ENCODE results near the gene ZNF491.

The ZNF491 gene

GRCh38 chr19:11783767-11784166, 14.6 kb upstream of the ZNF491 start:
- H3K27me3 ChIP-seq (ENCODE audit: low read depth, low read length), result no peaks in the 10 kb centered on the region
- no peaks in the 10 kb centered on the region for H4K20me1 ChIP-seq (ENCODE audit: insufficient read depth, low read length)
- H3K4me1 ChIP-seq (ENCODE audit: low read length), result peaks cover 12% of the 10 kb centered on the region
- no peak overlapping the region for H3K4me3 ChIP-seq (ENCODE audit: low read length)
- H3K4me2 ChIP-seq (ENCODE audit: low read length), result no peak overlapping the region
- H3K79me2 ChIP-seq (ENCODE audit: low read length), result no peaks in the 10 kb centered on the region
- H3K36me3 ChIP-seq (replicated peaks; ENCODE audit: low read depth, low read length), result peaks cover 80% of the 10 kb centered on the region
- H2AFZ ChIP-seq (ENCODE audit: low read depth, low read length), result no peak overlapping the region
- TF ChIP-seq EZH2phosphoT487 (IDR thresholded peaks at IDR 0.05; ENCODE audit: low read depth), result no peak
- TF ChIP-seq, protein P1, sequence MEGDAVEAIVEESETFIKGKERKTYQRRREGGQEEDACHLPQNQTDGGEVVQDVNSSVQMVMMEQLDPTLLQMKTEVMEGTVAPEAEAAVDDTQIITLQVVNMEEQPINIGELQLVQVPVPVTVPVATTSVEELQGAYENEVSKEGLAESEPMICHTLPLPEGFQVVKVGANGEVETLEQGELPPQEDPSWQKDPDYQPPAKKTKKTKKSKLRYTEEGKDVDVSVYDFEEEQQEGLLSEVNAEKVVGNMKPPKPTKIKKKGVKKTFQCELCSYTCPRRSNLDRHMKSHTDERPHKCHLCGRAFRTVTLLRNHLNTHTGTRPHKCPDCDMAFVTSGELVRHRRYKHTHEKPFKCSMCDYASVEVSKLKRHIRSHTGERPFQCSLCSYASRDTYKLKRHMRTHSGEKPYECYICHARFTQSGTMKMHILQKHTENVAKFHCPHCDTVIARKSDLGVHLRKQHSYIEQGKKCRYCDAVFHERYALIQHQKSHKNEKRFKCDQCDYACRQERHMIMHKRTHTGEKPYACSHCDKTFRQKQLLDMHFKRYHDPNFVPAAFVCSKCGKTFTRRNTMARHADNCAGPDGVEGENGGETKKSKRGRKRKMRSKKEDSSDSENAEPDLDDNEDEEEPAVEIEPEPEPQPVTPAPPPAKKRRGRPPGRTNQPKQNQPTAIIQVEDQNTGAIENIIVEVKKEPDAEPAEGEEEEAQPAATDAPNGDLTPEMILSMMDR (IDR thresholded peaks at IDR 0.05; ENCODE audit: low read depth, low read length), result no peak
- H3K9me3 ChIP-seq (ENCODE audit: insufficient read depth, low read length), result peaks cover 72% of the 10 kb centered on the region
- no peak overlapping the region for H3K9ac ChIP-seq (ENCODE audit: low read length)
- no peak overlapping the region for H3K27ac ChIP-seq (ENCODE audit: low read length)

DNA sequence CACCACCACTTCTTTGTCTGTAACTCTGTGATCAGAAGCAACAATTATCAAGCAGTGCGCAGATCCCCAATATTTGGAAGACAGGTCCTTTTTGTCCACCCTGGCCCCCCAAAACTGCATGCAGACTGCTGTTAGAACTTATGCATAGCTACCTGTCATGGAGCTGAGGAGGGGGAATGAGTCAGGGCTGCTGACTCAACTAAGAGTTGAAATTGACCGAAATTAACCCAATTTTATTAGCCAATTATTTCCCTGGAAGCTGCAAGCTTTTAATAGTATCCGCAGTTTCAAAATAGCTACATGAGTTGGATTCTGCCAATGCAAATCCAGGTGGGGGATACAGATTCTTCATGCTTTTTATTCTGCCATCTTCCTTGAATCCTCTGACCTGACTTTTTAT, 14.0 kb upstream of the ZNF491 start:
- peaks cover 74% of the 10 kb centered on the region for H3K9me3 ChIP-seq (ENCODE audit: insufficient read depth, low read length)
- H2AFZ ChIP-seq (ENCODE audit: low read depth, low read length), result no peak overlapping the region
- no peaks in the 10 kb centered on the region for H4K20me1 ChIP-seq (ENCODE audit: insufficient read depth, low read length)
- no peak for TF ChIP-seq EZH2phosphoT487 (IDR thresholded peaks at IDR 0.05; ENCODE audit: low read depth)
- TF ChIP-seq, protein P1 (IDR thresholded peaks at IDR 0.05; ENCODE audit: low read depth, low read length), result no peak
- H3K4me2 ChIP-seq (ENCODE audit: low read length), result no peak overlapping the region
- H3K36me3 ChIP-seq (replicated peaks; ENCODE audit: low read depth, low read length), result peaks cover 75% of the 10 kb centered on the region
- H3K9ac ChIP-seq (ENCODE audit: low read length), result no peak overlapping the region
- H3K79me2 ChIP-seq (ENCODE audit: low read length), result no peaks in the 10 kb centered on the region
- no peaks in the 10 kb centered on the region for H3K27me3 ChIP-seq (ENCODE audit: low read depth, low read length)
- H3K4me1 ChIP-seq (ENCODE audit: low read length), result peaks cover 12% of the 10 kb centered on the region
- no peak overlapping the region for H3K27ac ChIP-seq (ENCODE audit: low read length)
- H3K4me3 ChIP-seq (ENCODE audit: low read length), result no peak overlapping the region

GRCh38 chr19:11787536-11787935, 10.8 kb upstream of the ZNF491 start:
- Histone ChIP-seq H2AFZ (ENCODE audit: low read depth, low read length) (no peak overlapping the region), H3K9ac (ENCODE audit: low read length) (no peak overlapping the region), H3K4me1 (ENCODE audit: low read length) (no peaks in the 10 kb centered on the region; the same call in 1 of the 2 replicates), H3K27me3 (ENCODE audit: low read depth, low read length) (no peaks in the 10 kb centered on the region), H4K20me1 (ENCODE audit: insufficient read depth, low read length) (no peaks in the 10 kb centered on the region), H3K9me3 (ENCODE audit: insufficient read depth, low read length) (peaks cover 47% of the 10 kb centered on the region), H3K27ac (ENCODE audit: low read length) (no peak overlapping the region), H3K4me3 (ENCODE audit: low read length) (no peak overlapping the region), H3K4me2 (ENCODE audit: low read length) (no peak overlapping the region), H3K79me2 (ENCODE audit: low read length) (no peaks in the 10 kb centered on the region), H3K36me3 (replicated peaks; ENCODE audit: low read depth, low read length) (peaks cover 46% of the 10 kb centered on the region)
- TF ChIP-seq, protein P1 (IDR thresholded peaks at IDR 0.05; ENCODE audit: low read depth, low read length), result no peak
- no peak for TF ChIP-seq EZH2phosphoT487 (IDR thresholded peaks at IDR 0.05; ENCODE audit: low read depth)

- Histone ChIP-seq H3K4me2 (ENCODE audit: low read length) (no peak overlapping the region), H3K36me3 (replicated peaks; ENCODE audit: low read depth, low read length) (peaks cover 8% of the 10 kb centered on the region), H3K79me2 (ENCODE audit: low read length) (no peaks in the 10 kb centered on the region), H2AFZ (ENCODE audit: low read depth, low read length) (no peak overlapping the region), H3K9me3 (ENCODE audit: insufficient read depth, low read length) (peaks cover 9% of the 10 kb centered on the region; the same call in 1 of the 2 replicates), H3K9ac (ENCODE audit: low read length) (no peak overlapping the region), H3K4me1 (ENCODE audit: low read length) (peaks cover 17% of the 10 kb centered on the region), H3K4me3 (ENCODE audit: low read length) (no peak overlapping the region), H3K27ac (ENCODE audit: low read length) (no peak overlapping the region), H4K20me1 (ENCODE audit: insufficient read depth, low read length) (no peaks in the 10 kb centered on the region), H3K27me3 (ENCODE audit: low read depth, low read length) (no peaks in the 10 kb centered on the region)
- TF ChIP-seq EZH2phosphoT487 (IDR thresholded peaks at IDR 0.05; ENCODE audit: low read depth), result no peak
- TF ChIP-seq, protein P1 (IDR thresholded peaks at IDR 0.05; ENCODE audit: low read depth, low read length), result no peak
Observed at GRCh38 chr19:11792942-11793341, 5.4 kb upstream of the ZNF491 start.

Measured in OCI-LY3 (cell line).